GM12878 (cell line): Measurements from ENCODE around the gene PKD1L1. TPM values are rescaled to one million over a fixed set of nuclear protein-coding genes. Genes with fewer than 3 reads are reported as not detected.

Experiments used
- ATAC-seq: fragments of 200-7000 bp; cut with Tn5 transposase; 3 replicates; pipeline ENCODE4 v1.9.1; 2020; ENCODE audit warnings: mild to moderate bottlenecking, moderate library complexity
- BruUV-seq: library from RNA; stranded (reverse); fragments of 400-500 nt; replicated peaks from 2 replicates; lab custom pipeline; 2021; lab: Mats Ljungman, UMichigan
- CTCF ChIA-PET: fragments of 300-600 bp; sonication (Branson Sonifier 250); formaldehyde crosslinking; extraction: SDS; loops from one replicate; lab custom pipeline; 2021; ENCODE audit warnings: inconsistent platforms; lab: Yijun Ruan, JAX
- POLR2A ChIA-PET: fragments of 350-600 bp; formaldehyde crosslinking; extraction: SDS; loops from one replicate; lab custom pipeline; 2021; ENCODE audit warnings: inconsistent platforms; lab: Charles Lee
- RAD21 ChIA-PET: fragments of 300-600 bp; sonication (Branson Sonifier 250); formaldehyde crosslinking; loops from one replicate; lab custom pipeline; 2023; ENCODE audit warnings: antibody characterized with exemption; ENCODE audit not compliant: unreplicated experiment; lab: Charles Lee
- SMC1A ChIA-PET: fragments of 300-600 bp; sonication (Branson Sonifier 250); formaldehyde crosslinking; loops from one replicate; lab custom pipeline; 2023; ENCODE audit not compliant: unreplicated experiment, uncharacterized antibody; lab: Charles Lee
- DNase-seq: peaks from one replicate; pipeline ENCODE4 v3.0.0-alpha.2; 2011; ENCODE audit warnings: low read depth, low spot score
- FAIRE-seq: peaks from 3 replicates; lab custom pipeline; 2011; peaks lifted over from hg19 to GRCh38; lab: Jason Lieb, UNC
- H2AFZ ChIP-seq: 2 replicates; pipeline ENCODE4 v1.6.0; 2011; ENCODE audit warnings: low read depth, low read length, control low read depth; ENCODE audit not compliant: control insufficient read depth
- H3K27ac ChIP-seq: 2 replicates; pipeline ENCODE4 v1.5.1; 2011; ENCODE audit warnings: control low read depth; ENCODE audit not compliant: control insufficient read depth, insufficient read depth
- H3K27me3 ChIP-seq, 2 experiments: replicated peaks in 1 of 2; 2 replicates each; pipeline versions ENCODE4 v1.6.0 to v1.6.1; 2011; ENCODE audit warnings: low read length in 1 of 2; ENCODE audit not compliant: control insufficient read depth in 2 of 2, insufficient read depth in 2 of 2
- H3K36me3 ChIP-seq, 2 experiments: 2 replicates each; pipeline ENCODE4 v1.5.1; 2011; ENCODE audit warnings: low read length in 1 of 2; ENCODE audit not compliant: control insufficient read depth in 2 of 2, insufficient read depth in 2 of 2
- H3K4me1 ChIP-seq: 2 replicates; pipeline ENCODE4 v1.6.1; 2011; ENCODE audit warnings: mild to moderate bottlenecking, low read length, moderate library complexity, mixed read lengths; ENCODE audit not compliant: control insufficient read depth, insufficient read depth
- H3K4me2 ChIP-seq: 2 replicates; pipeline ENCODE4 v1.6.0; 2011; ENCODE audit warnings: control low read depth; ENCODE audit not compliant: control insufficient read depth, insufficient read depth
- H3K4me3 ChIP-seq: fragments of 200-600 bp; sonication (generic); 2 replicates; pipeline ENCODE4 v1.5.1; 2016
- H3K79me2 ChIP-seq: 2 replicates; pipeline ENCODE4 v1.6.0; 2011; ENCODE audit warnings: low read length; ENCODE audit not compliant: control insufficient read depth, insufficient read depth
- H3K9ac ChIP-seq: 2 replicates; pipeline ENCODE4 v1.8.0; 2011; ENCODE audit warnings: low read length, control low read depth, mixed read lengths; ENCODE audit not compliant: control insufficient read depth, insufficient read depth
- H3K9me3 ChIP-seq: replicated peaks from 3 replicates; pipeline ENCODE4 v1.5.1; 2011; ENCODE audit warnings: mild to moderate bottlenecking, low read length; ENCODE audit not compliant: control insufficient read depth, insufficient read depth
- H4K20me1 ChIP-seq: 2 replicates; pipeline ENCODE4 v1.6.0; 2011; ENCODE audit not compliant: control insufficient read depth, insufficient read depth
- ETV6 ChIP-seq, 2 experiments: fragments of 450-650 bp in 1 of 2; IDR thresholded peaks in 1 of 2; conservative IDR thresholded peaks in 1 of 2; 2 replicates each; pipeline ENCODE4 v1.6.1; 2014; ENCODE audit warnings: antibody characterized with exemption in 1 of 2, borderline replicate concordance in 1 of 2, low read depth in 1 of 2, mild to moderate bottlenecking in 1 of 2, moderate library complexity in 1 of 2
- MEF2B ChIP-seq: fragments of 450-650 bp; IDR thresholded peaks from 2 replicates; pipeline ENCODE4 v1.6.1; 2018; ENCODE audit warnings: mild to moderate bottlenecking, moderate library complexity; ENCODE audit not compliant: partially characterized antibody, poor library complexity, severe bottlenecking
- MLLT1 ChIP-seq: fragments of 450-650 bp; IDR thresholded peaks from 2 replicates; pipeline ENCODE4 v1.6.1; 2016; ENCODE audit warnings: mild to moderate bottlenecking
- POLR2AphosphoS2 ChIP-seq: IDR thresholded peaks from 2 replicates; pipeline ENCODE4 v1.6.1; 2011; ENCODE audit warnings: low read depth, mild to moderate bottlenecking, low read length, improper control_type of control experiment, moderate library complexity
- TBL1XR1 ChIP-seq: IDR thresholded peaks from 2 replicates; pipeline ENCODE4 v1.6.1; 2012; ENCODE audit warnings: low read depth, low read length, improper control_type of control experiment
- WGBS: methylation state at CpG from one replicate; pipeline ENCODE4 v1.1.6; 2016; ENCODE audit warnings: low lambda C conversion rate; ENCODE audit not compliant: insufficient replicate concordance, insufficient coverage; ENCODE audit errors: missing lambda C conversion rate; 5-methylcytosine and 5-hydroxymethylcytosine counted together
- in situ Hi-C: fragments of 300-500 bp; cut with MboI; formaldehyde crosslinking; loops from 9 replicates; pipeline ENCODE4 v1.14.3; 2018; ENCODE audit warnings: mixed read lengths
- intact Hi-C: fragments of 100-400 bp; cut with micrococcal nuclease; formaldehyde crosslinking; loops from one replicate; pipeline ENCODE4 v1.14.2; 2022; ENCODE audit not compliant: unreplicated experiment
- polyA plus RNA-seq, 11 experiments: library from polyadenylated mRNA; depleted of rRNA in 4 of 11; unstranded in 6 of 11; stranded (reverse) in 5 of 11; fragments of >200 nt; fragmentation: Nextera tagmentation in 4 of 11; fragmentation: Illumina TruSeq in 1 of 11; extraction: Ambion mirVana in 4 of 11; extraction: Trizol in 1 of 11; gene quantifications; 1 replicate in 1 of 11; 2 replicates in 10 of 11; pipeline versions ENCODE4 v1.2.1 to v1.2.3, GENCODE V29; 2011 to 2016; ENCODE audit warnings: inconsistent platforms in 2 of 11, missing spikeins in 2 of 11, low read depth in 1 of 11
- total RNA-seq, 4 experiments: library from RNA; depleted of rRNA in 3 of 4; stranded (reverse); fragments of >200 nt in 3 of 4; fragmentation: Illumina TruSeq in 1 of 4; extraction: Trizol in 1 of 4; gene quantifications; 2 replicates each; pipeline versions ENCODE4 v1.2.1 to v1.2.3, GENCODE V29; 2013 to 2021
- TF ChIP-seq, protein P1 (sequence below): fragments of 450-650 bp; IDR thresholded peaks from 2 replicates; pipeline ENCODE4 v1.6.1; 2017; ENCODE audit warnings: mild to moderate bottlenecking
- TF ChIP-seq, protein P2 (sequence below): IDR thresholded peaks from 2 replicates; pipeline ENCODE4 v1.6.1; 2012; ENCODE audit warnings: low read depth, low read length, improper control_type of control experiment

The PKD1L1 gene
- total and polyA plus RNA-seq, 10 of the 15 experiments (the other 5 are each of a cell fraction or from before 2014, with no cell fraction given), result under 0.01 to 0.05 (median 0.02) TPM; not detected in 3

GRCh38 chr7:47902013-47902412 lies 46.3 kb downstream of the PKD1L1 start (continued):
- no peak for TF ChIP-seq MLLT1

DNA sequence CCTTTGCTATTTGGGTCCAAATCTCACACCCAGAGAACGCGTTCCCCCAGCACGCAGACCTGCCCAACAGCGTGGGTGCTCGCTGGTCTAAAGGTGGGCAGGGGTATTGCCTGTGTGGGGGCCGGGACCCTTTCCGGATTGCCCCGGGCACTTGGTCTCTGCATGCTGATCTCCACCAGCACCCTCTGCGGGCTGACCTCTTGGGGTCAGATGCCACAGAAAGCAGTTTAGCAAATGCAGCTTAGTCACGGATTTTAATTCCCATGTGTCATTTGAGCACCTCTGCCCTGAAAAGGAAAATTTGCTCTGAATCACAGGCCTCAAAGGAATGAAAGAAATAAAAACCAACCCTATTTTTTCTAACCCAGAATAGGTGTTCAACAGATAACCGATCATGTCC lies 46.7 kb downstream of the PKD1L1 start:
- ATAC-seq, result no peak
- H3K9me3 ChIP-seq, result no peaks in the 10 kb centered on the region
- in situ Hi-C loops (no loop called here), intact Hi-C loops (no loop called here)
- WGBS, result 70% methylated on average over 11 of the region's 11 CpGs
- H3K36me3 ChIP-seq, result no peaks in the 10 kb centered on the region
- RAD21 ChIA-PET, result no interaction called here
- H3K27ac ChIP-seq, result no peak overlapping the region
- peaks cover 3 to 7% of the 10 kb centered on the region in 2 experiments; a peak in 3 of 4 replicates for H3K27me3 ChIP-seq
- SMC1A ChIA-PET, result no interaction called here
- FAIRE-seq, result no peak
- no peak for TF ChIP-seq MEF2B
- TF ChIP-seq TBL1XR1, result no peak
- TF ChIP-seq, protein P1, sequence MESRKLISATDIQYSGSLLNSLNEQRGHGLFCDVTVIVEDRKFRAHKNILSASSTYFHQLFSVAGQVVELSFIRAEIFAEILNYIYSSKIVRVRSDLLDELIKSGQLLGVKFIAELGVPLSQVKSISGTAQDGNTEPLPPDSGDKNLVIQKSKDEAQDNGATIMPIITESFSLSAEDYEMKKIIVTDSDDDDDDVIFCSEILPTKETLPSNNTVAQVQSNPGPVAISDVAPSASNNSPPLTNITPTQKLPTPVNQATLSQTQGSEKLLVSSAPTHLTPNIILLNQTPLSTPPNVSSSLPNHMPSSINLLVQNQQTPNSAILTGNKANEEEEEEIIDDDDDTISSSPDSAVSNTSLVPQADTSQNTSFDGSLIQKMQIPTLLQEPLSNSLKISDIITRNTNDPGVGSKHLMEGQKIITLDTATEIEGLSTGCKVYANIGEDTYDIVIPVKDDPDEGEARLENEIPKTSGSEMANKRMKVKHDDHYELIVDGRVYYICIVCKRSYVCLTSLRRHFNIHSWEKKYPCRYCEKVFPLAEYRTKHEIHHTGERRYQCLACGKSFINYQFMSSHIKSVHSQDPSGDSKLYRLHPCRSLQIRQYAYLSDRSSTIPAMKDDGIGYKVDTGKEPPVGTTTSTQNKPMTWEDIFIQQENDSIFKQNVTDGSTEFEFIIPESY, result no peak
- TF ChIP-seq ETV6 (conservative IDR thresholded peaks at IDR 0.05 in 1 of 2, IDR thresholded peaks at IDR 0.05 in 1 of 2; ENCODE audit: borderline replicate concordance in 1 of 2, low read depth in 1 of 2), result no peak
- TF ChIP-seq, protein P2, sequence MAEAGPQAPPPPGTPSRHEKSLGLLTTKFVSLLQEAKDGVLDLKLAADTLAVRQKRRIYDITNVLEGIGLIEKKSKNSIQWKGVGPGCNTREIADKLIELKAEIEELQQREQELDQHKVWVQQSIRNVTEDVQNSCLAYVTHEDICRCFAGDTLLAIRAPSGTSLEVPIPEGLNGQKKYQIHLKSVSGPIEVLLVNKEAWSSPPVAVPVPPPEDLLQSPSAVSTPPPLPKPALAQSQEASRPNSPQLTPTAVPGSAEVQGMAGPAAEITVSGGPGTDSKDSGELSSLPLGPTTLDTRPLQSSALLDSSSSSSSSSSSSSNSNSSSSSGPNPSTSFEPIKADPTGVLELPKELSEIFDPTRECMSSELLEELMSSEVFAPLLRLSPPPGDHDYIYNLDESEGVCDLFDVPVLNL, result no peak
- no peak for TF ChIP-seq POLR2AphosphoS2
- no peak overlapping the region for H2AFZ ChIP-seq
- no peaks in the 10 kb centered on the region for H3K79me2 ChIP-seq
- POLR2A ChIA-PET, result no interaction called here
- no peak overlapping the region for H3K4me2 ChIP-seq
- no peaks in the 10 kb centered on the region for H4K20me1 ChIP-seq
- BruUV-seq, result no TSS peak
- CTCF ChIA-PET, result no interaction called here
- H3K9ac ChIP-seq, result no peak overlapping the region
- H3K4me1 ChIP-seq, result no peaks in the 10 kb centered on the region
- H3K4me3 ChIP-seq, result no peak overlapping the region
- no peak for DNase-seq
